GM11168 (cell line): ENCODE results near the gene LSM11.

ENCODE experiments used
- in situ Hi-C: fragments of 300-500 bp; cut with MboI; formaldehyde crosslinking; loops from one replicate; pipeline ENCODE4 v1.12.0; 2022; ENCODE audit warnings: low sequenced_read_pairs; ENCODE audit not compliant: unreplicated experiment

LSM11 gene

GRCh38 chr5:157766442-157766841, 22.9 kb downstream of the LSM11 start:
- in situ Hi-C loops = no loop called here

- in situ Hi-C loops = no loop called here
Measured at GRCh38 chr5:157766902-157767301, 23.4 kb downstream of the LSM11 start.

DNA sequence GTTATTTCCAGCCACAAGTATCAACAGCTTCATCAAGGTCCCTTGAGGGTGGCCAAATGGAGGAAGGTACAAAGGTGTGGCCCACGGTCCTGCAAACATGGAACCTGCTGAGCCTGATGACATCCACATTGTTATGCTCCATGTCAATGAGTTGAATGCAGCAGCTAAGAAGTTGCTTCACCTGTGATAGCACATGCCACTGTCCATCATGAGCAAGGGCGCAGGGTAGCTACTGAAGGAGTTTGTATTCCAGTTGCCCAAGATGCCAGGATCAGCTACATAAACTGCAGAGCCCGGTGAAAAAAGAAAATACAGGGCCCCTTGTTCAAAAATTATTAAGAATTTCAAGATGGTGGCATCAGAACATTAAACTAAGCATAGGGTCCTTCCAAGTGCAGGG, 24.2 kb downstream of the LSM11 start:
- in situ Hi-C loops = no loop called here

GRCh38 chr5:157770665-157771064, 27.2 kb downstream of the LSM11 start:
- in situ Hi-C loops = no loop called here

DNA sequence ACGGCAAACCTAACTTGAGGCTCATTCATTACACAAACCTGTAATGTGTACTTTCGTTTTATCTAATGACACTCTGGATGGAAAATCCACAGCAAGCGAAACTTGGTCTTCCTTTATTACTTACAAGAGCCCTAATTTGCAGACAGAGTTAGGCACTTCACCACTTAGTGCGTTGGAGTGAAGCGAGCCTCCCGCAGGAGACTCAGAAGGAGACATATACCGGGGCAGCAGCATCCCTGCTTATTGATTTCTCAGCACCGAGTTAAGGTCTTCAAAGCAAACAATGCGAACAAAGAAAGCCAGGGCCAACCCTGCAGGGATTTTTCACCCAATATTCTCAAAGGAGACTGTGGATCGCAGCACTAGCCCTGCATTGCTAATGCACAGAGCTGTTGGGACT, 28.6 kb downstream of the LSM11 start:
- in situ Hi-C loops = no loop called here

- in situ Hi-C loops = no loop called here
Measured at GRCh38 chr5:157778121-157778805, 34.8 kb downstream of the LSM11 start.

- in situ Hi-C loops = no loop called here
Measured at GRCh38 chr5:157779221-157779620, 35.7 kb downstream of the LSM11 start.

- in situ Hi-C loops = no loop called here
Measured at GRCh38 chr5:157785801-157786200, 42.3 kb downstream of the LSM11 start.

DNA sequence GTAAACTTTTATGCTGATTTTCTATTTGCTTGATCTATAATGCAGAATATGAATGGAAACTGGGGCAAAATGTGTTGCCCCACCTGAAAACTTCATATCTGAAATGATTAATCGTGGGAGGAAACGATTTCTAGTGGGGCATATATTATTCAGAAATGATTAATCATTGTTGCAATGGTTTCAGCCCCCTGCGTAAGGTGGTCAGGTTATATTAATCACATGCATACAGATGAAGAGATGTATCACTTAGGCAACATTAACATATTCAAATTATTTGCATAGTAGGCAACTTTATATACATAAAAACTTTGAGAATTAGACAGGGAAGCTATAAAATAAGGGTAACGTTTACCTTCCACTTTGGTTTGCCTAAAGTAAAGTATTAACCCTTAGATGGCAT, 49.8 kb downstream of the LSM11 start:
- in situ Hi-C loops = no loop called here

DNA sequence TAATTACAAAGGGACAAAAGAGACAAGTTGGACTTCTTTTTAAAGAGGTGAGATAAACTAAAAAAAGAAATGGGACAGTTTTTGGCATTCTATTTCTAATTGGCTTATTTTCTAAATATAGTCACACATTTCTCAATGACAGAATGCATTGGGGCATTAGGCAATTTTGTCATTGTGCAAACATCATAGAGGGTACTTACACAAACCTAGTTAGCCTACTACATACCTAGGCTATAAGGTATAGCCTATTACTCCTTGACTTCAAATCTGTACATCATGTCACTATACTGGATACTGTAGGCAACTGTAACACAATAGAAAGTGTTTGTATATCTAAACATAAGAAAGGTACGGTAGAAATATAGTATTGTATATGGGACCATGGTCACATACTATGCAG, 56.1 kb downstream of the LSM11 start:
- in situ Hi-C loops = no loop called here

GRCh38 chr5:157800137-157800536, 56.6 kb downstream of the LSM11 start:
- in situ Hi-C loops = no loop called here

- in situ Hi-C loops = no loop called here
Measured at GRCh38 chr5:157802736-157803135, 59.2 kb downstream of the LSM11 start.

DNA sequence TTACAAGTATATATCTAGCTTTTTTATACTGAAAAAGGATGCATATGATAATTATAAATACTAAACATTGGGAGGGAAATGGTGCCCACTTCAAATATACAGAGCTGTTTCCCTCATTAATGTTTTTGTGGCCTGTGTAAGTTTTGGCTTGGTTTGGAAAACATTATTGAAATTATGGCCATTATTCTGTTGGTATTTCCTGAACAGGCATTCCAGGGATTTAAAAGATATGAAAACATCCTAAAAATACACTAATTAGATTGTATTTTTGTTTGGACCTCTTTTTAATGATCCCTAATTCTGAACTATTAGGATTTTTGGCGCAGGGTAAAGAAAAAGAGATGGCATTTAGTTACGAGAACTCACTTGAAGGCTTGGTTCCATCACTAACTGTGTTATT, 64.5 kb downstream of the LSM11 start:
- in situ Hi-C loops = no loop called here
